GM19395 (cell line): ENCODE data around the gene SLC7A7.
"Not testable (repeated sequence)": the region's sequence is repeated elsewhere in the genome, so short reads cannot be mapped to it uniquely, and the experiment has no call there.

Experiments used
- ATAC-seq: cut with Tn5 transposase; IDR thresholded peaks from one replicate; pipeline ENCODE4 v1.9.1; 2021; ENCODE audit warnings: mild to moderate bottlenecking, moderate library complexity; ENCODE audit not compliant: unreplicated experiment

The SLC7A7 gene

DNA sequence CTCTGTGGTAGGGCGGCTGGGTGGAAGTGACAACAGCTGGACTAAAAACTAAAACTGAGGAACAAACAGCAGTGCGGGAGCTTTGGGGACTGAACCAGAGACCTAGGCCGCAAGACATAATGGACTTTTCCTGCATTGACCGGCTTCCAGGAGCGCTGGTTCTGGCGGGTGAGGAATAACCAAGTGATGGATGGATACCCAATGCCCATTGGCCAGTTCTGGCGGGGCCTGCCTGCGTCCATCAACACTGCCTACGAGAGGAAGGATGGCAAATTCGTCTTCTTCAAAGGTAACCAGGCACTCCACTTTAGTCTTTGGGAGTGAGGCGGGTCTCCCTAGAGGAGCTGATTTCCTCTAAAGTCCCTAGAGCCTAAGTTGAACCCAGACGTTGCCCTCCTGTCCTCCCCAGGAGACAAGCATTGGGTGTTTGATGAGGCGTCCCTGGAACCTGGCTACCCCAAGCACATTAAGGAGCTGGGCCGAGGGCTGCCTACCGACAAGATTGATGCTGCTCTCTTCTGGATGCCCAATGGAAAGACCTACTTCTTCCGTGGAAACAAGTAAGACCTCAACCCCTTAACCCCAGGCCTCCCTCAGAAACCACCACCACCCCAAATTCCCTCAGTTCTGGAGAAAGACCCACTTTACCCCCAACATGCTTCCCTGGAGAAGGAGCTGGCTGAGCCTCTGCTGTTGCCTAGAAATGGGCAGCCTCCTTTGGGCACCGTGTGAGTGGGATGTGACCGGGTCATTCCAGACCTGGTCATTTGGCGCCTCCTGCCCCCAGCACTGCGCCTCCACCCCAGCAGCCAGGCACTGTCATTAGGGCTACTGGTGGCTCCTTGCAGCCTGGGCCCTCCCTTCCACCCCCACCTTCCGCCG is 29.2 kb upstream of the SLC7A7 start:
- no peak for ATAC-seq

DNA sequence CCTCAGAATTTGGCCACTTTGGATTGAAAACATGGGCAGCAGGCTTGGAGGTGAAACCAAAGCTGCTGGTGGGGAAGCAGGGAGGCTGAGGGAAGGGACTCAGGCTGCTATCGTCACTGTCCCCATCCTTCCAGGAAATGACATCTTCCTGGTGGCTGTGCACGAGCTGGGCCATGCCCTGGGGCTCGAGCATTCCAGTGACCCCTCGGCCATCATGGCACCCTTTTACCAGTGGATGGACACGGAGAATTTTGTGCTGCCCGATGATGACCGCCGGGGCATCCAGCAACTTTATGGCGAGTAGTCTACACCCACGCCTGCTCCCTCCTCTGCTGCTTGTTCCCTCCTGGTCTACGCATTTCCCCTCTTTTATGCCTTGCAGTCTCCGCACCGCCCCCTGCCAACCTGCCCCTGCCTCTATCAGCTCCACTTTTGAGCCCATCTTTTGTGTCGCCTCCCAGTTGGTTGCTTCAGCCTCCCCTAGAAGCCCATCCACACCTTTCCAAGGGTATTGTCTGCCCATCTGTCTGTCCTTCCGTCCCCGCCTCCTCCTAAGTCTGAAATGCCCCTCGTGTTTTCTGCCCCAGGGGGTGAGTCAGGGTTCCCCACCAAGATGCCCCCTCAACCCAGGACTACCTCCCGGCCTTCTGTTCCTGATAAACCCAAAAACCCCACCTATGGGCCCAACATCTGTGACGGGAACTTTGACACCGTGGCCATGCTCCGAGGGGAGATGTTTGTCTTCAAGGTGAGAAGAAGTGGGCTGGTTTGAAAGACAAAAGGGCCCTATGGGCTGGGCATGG is 28.1 kb upstream of the SLC7A7 start:
- no peak for ATAC-seq

DNA sequence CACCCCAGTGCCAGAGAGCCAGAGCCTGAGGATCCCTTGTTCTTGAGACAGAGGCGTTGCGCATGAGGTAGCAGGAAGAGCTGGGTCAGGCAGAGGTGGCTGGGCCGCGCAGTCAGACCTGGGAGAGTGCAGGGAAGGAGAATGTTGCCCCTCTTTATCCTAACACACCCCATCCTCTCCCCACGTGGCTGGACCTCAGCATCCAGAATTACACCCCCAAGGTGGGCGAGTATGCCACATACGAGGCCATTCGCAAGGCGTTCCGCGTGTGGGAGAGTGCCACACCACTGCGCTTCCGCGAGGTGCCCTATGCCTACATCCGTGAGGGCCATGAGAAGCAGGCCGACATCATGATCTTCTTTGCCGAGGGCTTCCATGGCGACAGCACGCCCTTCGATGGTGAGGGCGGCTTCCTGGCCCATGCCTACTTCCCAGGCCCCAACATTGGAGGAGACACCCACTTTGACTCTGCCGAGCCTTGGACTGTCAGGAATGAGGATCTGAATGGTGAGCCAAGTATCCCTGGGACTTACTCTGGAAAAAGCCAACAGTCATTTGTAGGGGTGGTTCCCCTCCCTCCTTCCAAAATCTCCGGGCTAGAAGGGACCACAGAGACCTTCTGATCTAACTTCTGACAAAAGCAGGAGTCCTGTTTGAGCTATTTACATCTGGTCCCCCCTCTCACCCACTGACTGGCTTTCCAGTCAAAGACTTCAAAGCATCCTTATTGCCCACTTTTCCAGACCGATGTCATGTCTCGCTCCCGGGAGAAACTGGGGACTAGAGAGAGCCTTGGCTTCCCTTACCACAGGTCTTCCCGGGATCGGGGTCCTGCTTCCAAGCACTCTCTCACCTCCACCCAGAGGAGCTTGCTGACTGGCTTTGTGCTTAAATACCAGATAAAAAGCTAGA is 27.2 kb upstream of the SLC7A7 start:
- no peak for ATAC-seq

DNA sequence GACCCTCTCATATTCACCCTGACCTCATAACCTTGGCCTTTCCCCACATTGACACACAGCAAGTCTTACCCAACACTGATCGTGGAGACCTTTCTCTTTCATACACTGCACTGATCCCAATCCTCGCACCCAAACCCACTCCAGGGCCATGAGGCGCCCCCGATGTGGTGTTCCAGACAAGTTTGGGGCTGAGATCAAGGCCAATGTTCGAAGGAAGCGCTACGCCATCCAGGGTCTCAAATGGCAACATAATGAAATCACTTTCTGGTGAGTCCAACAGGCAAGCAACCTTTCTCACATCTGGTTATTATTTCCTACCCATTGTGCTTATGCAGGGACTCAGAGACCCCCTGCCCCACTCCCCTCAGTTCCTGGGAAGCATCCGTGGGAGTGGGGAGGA is 26.5 kb upstream of the SLC7A7 start:
- no peak for ATAC-seq

DNA sequence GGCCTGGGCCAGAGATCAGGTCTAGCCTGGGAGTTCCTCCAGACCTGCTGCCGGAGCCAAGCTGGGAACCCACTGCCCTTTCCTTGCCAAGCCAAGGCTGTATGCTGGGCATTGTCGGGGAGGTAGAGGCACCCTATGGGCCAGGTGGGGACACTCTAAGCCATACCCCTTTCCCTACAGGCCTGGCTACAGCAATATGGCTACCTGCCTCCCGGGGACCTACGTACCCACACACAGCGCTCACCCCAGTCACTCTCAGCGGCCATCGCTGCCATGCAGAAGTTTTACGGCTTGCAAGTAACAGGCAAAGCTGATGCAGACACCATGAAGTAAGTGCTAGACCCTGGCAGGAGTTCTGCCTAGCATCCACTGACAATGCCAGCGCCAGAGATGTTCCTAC is 26.1 kb upstream of the SLC7A7 start:
- no peak for ATAC-seq

DNA sequence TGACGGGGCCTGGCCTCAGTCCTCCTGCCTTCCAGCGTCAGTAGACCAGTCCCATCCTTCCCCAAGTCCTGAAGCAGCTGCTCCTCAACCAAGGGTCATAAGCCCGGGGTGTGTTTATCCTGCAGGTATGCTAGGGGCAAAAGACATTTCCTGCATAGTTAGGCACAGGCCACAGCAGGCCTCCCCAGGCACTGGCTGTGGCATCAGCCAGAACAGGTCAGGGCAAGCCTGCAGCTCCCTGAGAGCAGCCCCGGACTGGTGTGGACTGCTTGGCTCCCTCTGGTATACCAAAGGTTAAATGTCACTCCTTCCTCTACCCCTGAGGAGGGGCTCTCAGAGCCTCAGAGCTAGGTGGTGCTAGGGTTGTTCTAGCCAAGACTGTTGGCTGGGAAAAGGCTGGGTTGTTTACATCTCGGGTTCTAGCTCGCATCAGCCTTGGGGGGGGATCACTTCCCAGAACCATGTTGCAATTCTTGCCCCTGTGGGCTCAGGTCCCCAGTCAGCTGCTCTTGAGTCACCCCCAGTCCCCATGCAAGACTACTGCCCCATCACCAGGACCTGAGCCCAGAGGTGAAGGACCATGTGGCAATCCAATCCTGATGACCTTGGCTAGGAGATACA is 24.0 kb upstream of the SLC7A7 start:
- no peak for ATAC-seq

DNA sequence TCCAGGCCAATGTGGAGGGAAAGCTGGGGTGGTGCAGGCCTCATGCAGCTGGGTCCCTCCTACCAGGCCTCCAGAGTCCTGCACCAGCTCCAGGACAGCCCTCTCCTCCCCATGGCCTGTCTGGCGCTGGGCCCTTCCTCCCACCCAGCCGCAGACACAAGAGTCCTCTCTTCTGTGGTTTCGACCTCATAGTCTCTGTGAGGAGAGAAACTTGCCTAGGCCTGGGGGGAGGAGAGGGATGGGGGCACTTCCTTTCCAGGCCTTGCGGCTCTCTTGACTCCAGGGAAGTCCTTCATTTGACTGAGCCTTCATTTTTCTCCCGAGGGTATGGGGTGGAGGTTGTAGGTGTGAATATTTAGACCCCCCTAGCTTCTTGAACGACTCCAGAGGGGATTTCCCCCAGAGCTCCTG is 23.4 kb upstream of the SLC7A7 start:
- no peak for ATAC-seq

DNA sequence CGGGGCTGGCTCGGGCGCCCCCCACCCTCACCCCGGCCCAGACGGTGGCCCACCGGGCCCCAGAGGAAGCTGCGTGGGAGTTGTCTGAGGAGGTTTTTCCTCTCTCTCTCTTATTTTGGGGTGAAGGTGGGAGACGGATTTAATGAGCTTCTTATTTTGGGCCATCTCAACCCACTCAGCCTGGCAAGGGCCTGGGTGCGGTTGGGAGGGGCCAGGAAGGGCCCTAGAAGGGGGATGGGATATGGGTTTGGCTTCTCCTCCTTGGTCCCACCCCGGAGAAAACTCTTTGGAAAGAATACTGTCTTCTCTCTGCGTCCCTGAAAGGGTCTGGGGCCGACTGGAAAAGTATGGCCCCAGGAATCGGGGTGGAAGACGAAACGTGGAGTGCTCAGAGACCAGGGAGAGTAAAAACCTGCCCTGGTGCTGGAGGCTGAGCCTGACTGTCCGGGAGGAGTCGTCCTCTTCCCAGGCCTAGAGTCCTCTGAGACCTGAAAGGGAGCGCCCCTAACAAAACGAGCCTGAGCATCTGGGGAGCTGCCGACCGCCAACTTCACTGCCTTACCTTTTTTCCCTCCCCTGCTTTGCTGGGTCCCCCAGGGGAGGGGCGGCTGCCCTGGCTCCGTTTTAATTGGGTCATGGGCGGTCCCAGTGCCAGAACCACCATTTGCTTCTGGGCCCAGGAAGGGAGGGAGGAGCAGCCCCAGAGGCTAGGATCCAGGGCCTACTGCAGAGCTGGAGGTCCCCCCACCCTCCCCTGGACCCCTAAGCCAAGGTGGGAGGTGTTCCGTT is 22.7 kb upstream of the SLC7A7 start:
- no peak for ATAC-seq

DNA sequence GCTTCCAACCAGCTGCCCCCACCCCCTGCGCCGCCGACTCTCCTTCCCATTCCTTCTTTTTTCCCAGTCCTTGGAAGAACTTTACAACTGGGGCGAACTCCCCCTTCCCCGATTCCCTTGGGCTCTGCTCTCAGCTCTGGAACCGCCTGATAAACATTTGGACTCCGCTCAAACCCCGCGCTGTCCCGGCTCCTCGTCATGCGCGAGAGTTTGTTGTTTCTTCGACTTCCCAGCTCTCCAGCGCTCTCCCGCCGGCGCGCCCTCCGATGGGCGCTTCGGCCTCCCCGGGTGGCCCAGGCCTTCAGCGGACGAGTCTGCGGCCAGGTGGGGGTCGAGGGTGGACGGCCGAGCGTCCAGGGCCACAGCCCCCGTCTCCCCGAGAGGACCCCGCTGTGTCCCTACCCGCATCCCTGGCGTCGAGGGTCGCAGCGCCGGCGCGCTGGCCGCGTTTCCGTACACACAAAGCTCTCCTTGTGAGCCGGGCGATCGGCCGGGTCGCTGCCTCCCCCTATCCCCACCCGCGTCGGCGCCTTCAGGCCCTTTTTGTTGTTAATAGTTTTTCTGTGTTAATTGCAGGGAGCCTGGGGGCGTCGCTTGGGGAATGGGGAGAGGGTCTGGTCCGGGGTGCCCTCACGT is 22.0 kb upstream of the SLC7A7 start:
- ATAC-seq = no peak

DNA sequence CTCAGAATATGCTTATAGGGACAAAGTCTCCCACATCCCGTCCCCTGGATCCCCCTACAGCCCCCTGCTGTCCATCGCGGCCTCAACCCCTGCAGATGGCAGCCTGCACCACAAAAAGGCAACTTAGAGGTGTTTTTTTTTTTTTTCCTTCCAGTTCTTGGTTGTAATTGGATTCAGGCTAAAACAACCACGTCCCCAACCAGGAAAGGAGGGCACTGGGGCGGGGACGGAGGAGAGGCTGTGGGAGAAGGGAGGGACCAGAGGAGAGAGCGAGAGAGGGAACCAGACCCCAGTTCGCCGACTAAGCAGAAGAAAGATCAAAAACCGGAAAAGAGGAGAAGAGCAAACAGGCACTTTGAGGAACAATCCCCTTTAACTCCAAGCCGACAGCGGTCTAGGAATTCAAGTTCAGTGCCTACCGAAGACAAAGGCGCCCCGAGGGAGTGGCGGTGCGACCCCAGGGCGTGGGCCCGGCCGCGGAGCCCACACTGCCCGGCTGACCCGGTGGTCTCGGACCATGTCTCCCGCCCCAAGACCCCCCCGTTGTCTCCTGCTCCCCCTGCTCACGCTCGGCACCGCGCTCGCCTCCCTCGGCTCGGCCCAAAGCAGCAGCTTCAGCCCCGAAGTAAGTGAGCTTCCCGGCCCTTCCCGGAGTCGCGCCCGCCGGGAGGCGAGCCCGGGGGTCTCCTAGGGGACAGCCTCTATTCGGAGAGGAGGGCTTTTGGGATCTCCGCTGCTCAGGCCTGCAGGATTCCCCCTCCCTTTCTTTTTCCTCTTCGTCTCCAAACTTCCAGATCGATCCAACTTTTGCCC is 21.3 kb upstream of the SLC7A7 start, which contains the start of gene MMP14:
Gene MMP14, plus strand, starts transcription at position 285 of the 813 bp plus-strand sequence. Its CDS starts 233 bp downstream, at position 518.
- ATAC-seq = no peak

DNA sequence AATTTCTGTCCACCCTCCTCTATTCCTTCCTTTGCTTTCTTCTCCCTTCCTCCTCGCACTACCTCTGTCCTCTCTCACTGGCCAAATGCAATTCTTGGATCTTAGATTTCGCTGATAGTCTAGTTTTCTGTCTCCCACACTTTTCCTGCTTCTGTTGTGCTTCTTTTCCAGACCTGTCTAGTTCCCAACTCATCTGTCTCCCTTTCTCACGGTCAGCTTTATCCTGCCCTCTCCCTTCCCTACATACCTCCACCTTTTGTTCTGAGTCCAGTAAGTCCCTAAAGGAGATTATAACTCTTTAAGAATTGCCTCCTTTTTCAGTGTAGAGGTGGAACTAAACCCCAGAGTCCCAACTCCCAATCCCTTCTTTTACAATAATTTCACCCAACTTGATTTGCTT is 20.3 kb upstream of the SLC7A7 start:
- no peak for ATAC-seq

DNA sequence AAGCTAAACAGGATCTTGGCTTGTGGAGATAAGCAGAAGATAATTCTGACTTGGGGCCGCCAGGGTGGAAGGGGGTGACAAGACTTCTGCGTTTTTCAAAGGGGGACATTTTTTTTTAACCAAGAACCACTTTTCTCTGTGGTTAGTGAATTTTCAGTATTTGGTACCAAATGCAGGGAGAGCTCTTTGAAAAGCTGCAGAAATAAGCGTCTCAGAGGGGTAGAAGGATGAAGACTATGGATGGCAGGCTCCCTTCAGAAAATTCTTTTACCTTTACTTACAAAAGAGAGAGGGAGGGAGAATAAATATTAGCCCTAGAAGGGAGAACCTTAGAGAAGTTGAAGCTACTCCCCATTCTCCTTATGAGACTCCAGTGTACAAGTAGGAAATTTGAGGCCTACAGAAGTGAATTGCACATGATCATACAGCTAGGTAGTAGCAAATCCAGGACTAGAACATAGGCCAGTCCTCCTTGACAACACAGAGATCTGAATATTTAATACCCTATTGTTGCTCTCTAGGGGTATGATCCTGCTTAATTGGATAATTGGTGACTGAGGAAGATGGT is 15.3 kb upstream of the SLC7A7 start:
- no peak for ATAC-seq

DNA sequence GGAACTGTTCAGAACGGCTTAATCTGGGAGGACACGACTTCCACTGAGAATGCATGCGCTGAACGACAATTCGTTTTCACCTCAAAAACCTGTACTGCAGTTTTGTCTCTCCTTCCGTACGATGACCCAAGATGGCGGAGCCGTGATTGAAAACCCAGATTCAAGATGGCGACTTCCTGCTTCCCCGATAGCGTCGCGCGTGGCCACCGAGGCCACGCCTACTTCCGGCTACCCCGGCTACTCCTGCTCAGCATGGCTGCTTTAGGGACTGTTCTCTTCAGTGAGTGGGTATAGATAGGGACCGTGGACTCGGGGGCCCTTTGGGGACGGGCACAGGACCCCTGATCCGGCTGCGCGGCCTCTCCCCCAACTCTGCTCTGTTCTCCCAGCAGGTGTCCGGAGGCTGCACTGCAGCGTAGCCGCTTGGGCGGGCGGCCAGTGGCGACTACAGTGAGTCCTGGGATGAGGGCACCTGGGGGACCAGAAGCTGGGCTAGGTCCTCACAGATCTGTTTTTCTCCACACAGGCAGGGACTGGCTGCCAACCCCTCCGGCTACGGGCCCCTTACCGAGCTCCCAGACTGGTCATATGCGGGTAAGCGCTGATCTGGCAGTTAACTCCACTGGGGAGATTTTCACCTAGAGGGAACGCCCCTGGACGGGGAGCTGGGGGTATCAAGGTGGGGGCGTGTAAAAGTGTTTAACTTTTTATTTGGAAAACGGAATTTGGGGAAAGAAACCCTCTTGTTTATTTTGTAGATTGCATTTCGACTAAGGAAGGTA is 14.6 kb upstream of the SLC7A7 start, which contains the start of gene MRPL52:
Gene MRPL52, plus strand, starts transcription at position 227 of the 782 bp plus-strand sequence. Its CDS starts 26 bp downstream, at position 253.
- ATAC-seq = peak; percentile 88

DNA sequence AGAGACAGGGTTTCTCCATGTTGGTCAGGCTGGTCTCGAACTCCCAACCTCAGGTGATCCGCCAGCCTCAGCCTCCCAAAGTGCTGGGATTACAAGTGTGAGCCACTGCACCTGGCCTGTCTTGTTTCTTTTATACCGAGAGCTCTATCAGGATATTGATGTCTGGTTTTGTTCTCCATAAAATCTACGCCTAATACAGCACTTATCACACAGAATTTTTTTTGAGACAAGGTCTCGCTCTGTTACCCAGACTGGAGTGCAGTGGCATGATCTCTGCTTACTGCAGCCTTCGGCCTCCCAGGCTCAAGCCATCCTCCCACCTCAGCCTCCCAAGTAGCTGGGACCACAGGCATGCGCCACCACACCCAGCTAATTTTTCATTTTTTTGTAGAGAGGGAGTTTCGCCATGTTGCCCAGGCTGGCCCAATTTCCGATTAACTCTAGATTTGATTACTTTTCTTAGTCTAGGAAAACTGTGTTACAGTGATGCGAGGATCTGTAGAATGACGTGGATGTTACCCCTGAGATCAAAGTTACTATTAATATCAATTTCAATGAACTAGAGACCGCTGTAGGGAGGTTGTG is 13.9 kb upstream of the SLC7A7 start:
- ATAC-seq = not testable (repeated sequence)

DNA sequence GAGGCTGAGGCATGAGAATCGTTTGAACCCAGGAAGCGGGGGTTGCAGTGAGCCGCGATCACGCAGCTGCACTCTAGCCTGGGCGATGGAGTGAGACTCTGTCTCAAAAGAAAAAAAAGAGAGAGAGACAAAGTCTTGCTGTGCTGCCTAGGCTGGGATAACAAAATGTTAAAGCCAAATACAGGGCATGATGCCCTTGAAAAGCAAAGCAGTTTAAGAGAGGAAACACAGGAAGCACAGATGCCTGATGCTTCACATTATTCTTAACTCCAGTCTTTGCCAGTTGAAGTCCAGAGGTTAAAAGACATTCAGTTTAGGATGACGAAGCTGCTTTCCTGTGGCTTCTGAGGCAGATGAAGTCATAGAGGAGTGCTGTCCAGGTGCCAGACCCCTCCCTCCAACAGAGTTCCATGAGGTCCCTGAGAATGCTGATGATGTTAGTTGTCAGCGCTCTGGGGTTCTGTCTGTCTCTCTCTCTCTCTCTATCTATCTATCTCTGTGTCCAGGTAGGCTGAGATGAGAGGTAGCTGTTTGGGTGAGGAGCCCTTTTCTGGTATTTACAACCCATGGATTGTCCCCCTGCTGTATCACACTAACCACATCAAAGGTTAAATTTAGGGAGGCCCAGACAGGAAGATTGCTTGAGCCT is 9.6 kb upstream of the SLC7A7 start:
- ATAC-seq = no peak

DNA sequence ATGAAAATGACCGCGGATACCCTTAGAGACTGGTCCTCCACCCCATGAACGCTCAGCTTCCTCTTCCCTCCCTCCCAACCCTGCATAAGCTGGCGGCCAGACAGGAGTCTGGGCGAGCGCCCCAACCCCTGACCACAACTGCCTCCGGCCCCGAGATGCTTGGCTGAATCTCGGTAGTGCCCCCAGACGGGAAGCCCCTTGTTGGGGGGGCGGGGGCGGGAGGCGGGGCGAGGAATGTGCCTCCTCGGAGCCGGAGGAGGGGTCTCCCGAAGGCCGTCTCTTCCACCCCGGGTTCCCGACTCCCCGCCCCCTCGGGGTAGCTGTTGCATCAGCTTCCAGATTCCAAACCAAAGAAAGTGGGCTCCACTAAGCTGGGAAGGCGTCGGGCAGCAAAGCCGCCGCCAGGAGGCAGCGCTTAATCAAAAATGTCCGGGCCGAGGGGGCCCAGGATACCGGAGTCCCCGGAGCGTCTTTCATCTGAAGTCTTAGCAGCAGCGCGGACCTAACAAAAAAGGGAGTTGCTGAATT is 7.4 kb upstream of the SLC7A7 start:
- ATAC-seq = peak; percentile 62
